GM15510 (cell line): ENCODE data around the gene ALDH3A2.

ENCODE experiments used
- POLR2A ChIP-seq: IDR thresholded peaks from 3 replicates; pipeline ENCODE4 v1.6.1; 2011; ENCODE audit warnings: borderline replicate concordance; ENCODE audit not compliant: insufficient read length; ENCODE audit errors: extremely low read depth

ALDH3A2 gene

DNA sequence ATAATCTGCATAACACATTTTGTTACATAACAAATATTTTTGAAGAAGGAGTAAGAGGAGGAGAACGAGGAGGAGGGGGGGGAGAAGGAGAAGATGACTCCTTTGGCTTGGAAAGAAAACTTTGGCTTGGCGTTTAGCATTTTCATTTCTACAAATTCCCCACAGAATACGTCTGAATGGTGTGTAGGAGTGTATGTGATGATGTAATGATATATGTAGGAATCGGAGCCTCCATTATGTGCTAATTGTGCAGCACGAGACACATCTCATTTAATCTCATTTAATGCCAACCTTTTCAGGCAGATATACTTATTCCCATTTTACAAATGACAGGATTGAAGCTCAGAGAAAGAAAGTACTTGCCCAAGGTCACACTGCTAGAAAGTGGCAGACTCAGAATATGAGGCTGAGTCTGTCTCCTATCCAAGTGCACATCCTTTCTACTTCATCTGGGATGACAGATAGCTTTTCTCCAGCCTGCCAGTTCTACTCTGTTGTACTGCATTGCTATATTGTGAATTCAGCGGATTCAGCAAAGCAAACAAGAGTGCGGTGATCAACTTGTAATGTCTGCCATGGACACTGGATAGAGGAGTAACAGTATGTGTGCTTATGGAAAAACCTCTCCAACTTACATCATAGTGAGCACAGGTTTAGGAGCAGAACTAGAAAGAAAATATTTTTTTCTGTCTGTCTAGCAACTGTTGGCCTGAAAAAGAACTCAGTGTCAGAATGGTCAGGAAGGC, 78.3 kb downstream of the ALDH3A2 start:
- TF ChIP-seq POLR2A: no peak
